ENCODE data around the gene TBC1D10A.

GRCh38 chr22:30262917-30263741 is 63.6 kb downstream of the TBC1D10A start:
- TF ChIP-seq CTCF (conservative IDR thresholded peaks at IDR 0.05 in 1 of 2, IDR thresholded peaks at IDR 0.05 in 1 of 2; ENCODE audit: extremely low read depth in 1 of 2, insufficient read depth in 1 of 2, low read depth in 1 of 2, low read length in 2 of 2) (peak; percentile 90 to 96), EZH2 (IDR thresholded peaks at IDR 0.05; ENCODE audit: borderline replicate concordance, low read length) (no peak)

All from mammary epithelial cell (primary cell).